GM06990 (cell line): ENCODE measurements around the gene RNASE11.
A peak's percentile ranks its signal among the peaks of the same experiment; 100 is the strongest.

Experiments
- DNase-seq: peaks from one replicate; pipeline ENCODE4 v3.0.0-alpha.2; 2011; ENCODE audit not compliant: insufficient read length; ENCODE audit errors: extremely low read depth
- H3K27me3 ChIP-seq: replicated peaks from 2 replicates; pipeline ENCODE4 v1.6.0; 2011; ENCODE audit warnings: low read length; ENCODE audit not compliant: control insufficient read depth, insufficient read depth
- H3K36me3 ChIP-seq: 2 replicates; pipeline ENCODE4 v1.5.1; 2011; ENCODE audit warnings: low read length; ENCODE audit not compliant: control insufficient read depth, insufficient read depth
- H3K4me3 ChIP-seq: replicated peaks from 2 replicates; pipeline ENCODE4 v1.5.1; 2011; ENCODE audit warnings: low read depth, mild to moderate bottlenecking, control low read depth, low read length
- TF ChIP-seq, protein P1 (sequence below): IDR thresholded peaks from 2 replicates; pipeline ENCODE4 v1.5.1; 2011; ENCODE audit warnings: low read length, control low read depth, mild to moderate bottlenecking, inconsistent platforms; ENCODE audit not compliant: insufficient read depth, poor library complexity, severe bottlenecking

The RNASE11 gene

GRCh38 chr14:20630340-20631022, 42.7 kb upstream of the RNASE11 start:
- peak; percentile 51 for DNase-seq
- TF ChIP-seq, protein P1, sequence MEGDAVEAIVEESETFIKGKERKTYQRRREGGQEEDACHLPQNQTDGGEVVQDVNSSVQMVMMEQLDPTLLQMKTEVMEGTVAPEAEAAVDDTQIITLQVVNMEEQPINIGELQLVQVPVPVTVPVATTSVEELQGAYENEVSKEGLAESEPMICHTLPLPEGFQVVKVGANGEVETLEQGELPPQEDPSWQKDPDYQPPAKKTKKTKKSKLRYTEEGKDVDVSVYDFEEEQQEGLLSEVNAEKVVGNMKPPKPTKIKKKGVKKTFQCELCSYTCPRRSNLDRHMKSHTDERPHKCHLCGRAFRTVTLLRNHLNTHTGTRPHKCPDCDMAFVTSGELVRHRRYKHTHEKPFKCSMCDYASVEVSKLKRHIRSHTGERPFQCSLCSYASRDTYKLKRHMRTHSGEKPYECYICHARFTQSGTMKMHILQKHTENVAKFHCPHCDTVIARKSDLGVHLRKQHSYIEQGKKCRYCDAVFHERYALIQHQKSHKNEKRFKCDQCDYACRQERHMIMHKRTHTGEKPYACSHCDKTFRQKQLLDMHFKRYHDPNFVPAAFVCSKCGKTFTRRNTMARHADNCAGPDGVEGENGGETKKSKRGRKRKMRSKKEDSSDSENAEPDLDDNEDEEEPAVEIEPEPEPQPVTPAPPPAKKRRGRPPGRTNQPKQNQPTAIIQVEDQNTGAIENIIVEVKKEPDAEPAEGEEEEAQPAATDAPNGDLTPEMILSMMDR = no peak

DNA sequence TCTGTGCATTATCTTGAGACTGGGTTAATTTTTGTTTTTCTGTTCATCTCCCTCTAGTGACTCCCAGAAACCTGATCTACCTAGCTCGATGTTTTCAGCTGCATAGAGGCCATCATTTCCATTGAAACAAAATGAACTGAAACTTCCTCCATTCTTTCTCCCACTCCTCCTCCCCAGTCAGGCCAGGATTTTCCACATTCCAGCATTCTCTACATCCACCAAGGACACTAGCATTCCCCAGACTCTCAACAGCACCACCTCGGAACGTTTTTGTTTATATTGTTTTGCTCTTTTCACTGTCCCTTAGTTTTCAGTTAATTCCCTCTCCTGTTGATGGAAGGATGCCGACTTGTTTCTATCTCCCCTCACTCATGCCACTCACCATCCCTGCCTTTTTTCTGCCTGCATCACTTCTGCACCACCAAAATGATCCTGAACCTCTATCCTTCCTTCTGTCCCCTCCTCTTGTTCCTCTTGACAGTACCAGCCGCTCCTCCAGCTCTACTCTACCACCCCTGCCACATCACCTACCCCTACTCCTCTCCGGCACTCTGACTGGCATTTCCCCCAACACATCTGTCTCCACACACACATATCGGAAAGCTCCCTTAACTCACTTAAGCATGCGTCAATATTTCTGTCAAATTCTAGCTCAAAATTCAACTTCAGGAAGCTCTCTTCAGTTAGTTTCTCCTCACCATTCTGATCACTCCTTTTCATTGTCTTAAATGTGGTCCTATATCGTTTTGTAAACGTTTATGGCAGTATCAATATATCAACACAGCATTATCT, 40.5 kb upstream of the RNASE11 start:
- Histone ChIP-seq H3K27me3 (no peaks in the 10 kb centered on the region), H3K36me3 (no peaks in the 10 kb centered on the region), H3K4me3 (no peak overlapping the region)
- TF ChIP-seq, protein P1 = no peak
- no peak for DNase-seq

More at GRCh38 chr14:20630340-20631022, 42.7 kb upstream of the RNASE11 start:
- peak overlapping the region; percentile 50 for H3K4me3 ChIP-seq
- H3K36me3 ChIP-seq = no peaks in the 10 kb centered on the region
- no peaks in the 10 kb centered on the region for H3K27me3 ChIP-seq

DNA sequence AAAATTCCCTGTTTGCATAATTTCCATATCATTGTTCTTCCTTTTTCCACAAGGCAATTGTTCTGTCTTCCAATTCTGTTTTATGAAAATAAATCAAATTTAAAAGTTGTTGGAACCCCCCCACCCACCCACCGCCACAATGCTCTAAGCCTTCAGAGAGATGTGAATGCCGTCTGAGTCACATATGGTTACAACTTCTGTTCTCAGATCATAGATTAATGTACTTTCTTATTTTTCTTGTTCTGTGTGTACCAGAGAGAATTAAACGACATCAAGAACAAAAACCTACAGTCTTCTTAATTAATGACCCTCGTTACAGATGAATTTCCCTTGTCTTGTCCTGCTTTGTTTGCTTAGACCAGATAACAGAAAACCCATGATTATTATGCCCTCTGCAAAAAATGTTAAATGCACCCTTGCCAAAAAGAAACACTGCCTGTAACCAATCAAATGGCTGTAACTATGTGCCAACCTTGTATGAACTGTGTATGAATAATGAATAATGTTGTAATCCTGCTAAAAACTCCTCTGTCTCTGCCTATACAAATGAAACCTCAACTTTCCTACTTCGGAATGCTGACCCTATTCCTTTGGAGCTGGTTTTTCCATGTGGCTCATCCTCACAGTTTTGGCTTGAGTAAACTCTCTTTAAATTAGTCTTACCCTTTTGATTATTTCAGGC, 39.7 kb upstream of the RNASE11 start:
- Histone ChIP-seq H3K27me3 (no peaks in the 10 kb centered on the region), H3K4me3 (no peak overlapping the region), H3K36me3 (no peaks in the 10 kb centered on the region)
- no peak for DNase-seq
- TF ChIP-seq, protein P1 = no peak

DNA sequence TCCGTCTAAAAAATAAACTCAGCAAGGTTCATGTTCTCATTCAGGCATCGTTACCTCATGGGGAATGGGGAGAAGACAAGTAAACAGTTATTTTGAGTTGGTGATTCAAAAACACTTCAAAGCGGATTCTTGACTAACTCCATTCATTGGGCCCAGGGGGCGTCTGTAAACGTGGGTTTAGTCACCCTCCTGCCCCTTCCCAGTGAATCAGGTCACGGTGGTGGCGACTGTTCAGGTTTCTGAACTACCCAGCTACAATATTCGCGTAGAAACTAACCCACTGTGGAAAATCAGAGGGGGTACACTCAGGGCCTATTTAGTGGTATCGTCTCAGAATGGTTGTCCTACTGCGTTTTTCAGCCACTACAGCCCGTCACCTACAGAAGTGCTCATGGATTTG, 38.5 kb upstream of the RNASE11 start:
- Histone ChIP-seq H3K4me3 (no peak overlapping the region), H3K36me3 (no peaks in the 10 kb centered on the region), H3K27me3 (no peaks in the 10 kb centered on the region)
- no peak for DNase-seq
- TF ChIP-seq, protein P1 = no peak

DNA sequence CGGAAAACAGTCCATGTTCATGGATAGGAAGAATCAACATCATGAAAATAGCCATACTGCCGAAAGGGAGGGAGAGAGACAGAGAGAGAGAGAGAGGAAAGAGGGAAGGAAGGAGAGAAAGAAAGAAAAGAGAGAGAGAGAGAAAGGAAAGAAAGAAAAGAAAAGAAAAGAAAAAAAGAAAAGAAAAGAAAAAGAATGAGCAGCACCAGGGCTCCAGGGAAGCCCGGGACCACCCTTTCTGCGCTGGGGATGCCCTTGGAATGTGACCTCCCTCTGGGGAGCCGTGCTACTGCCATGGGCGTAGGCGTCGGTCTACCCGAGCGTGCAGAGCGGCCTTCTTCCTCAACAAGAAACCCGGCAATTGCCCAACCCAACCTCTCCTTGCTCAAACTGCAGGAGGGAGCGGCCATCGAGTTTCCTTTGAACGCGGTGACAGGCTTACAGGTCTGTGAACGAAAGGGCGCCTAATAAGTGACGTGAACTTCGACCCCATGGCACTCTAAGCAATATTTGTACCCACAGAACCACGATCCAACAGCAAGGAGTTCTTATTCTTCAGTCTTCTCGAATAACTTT, 36.8 kb upstream of the RNASE11 start:
- TF ChIP-seq, protein P1 = no peak
- no peaks in the 10 kb centered on the region for H3K27me3 ChIP-seq
- no peaks in the 10 kb centered on the region for H3K36me3 ChIP-seq
- peak overlapping the region; percentile 51 for H3K4me3 ChIP-seq
- DNase-seq = peak; percentile 71
